Gastrocnemius medialis (tissue), 4 donors: ENCODE results near the gene HS3ST4.

Experiments
- POLR2A ChIP-seq, 2 donors: fragments of 450-650 bp; IDR thresholded peaks; one replicate each; pipeline ENCODE4 v1.6.1; 2017; ENCODE audit warnings: antibody characterized with exemption in 2 of 2, mild to moderate bottlenecking in 2 of 2, moderate library complexity in 2 of 2
- TF ChIP-seq, protein P1 (sequence below), 5 experiments: fragments of 450-650 bp in 3 of 5; fragments of 200-600 bp in 2 of 5; sonication (generic) in 2 of 5; IDR thresholded peaks in 4 of 5; conservative IDR thresholded peaks in 1 of 5; 1 replicate in 4 of 5; 2 replicates in 1 of 5; pipeline ENCODE4 v1.5.1; 2016 to 2019; ENCODE audit warnings: antibody characterized with exemption in 5 of 5, mild to moderate bottlenecking in 3 of 5, moderate library complexity in 3 of 5

- TF ChIP-seq, protein P1, sequence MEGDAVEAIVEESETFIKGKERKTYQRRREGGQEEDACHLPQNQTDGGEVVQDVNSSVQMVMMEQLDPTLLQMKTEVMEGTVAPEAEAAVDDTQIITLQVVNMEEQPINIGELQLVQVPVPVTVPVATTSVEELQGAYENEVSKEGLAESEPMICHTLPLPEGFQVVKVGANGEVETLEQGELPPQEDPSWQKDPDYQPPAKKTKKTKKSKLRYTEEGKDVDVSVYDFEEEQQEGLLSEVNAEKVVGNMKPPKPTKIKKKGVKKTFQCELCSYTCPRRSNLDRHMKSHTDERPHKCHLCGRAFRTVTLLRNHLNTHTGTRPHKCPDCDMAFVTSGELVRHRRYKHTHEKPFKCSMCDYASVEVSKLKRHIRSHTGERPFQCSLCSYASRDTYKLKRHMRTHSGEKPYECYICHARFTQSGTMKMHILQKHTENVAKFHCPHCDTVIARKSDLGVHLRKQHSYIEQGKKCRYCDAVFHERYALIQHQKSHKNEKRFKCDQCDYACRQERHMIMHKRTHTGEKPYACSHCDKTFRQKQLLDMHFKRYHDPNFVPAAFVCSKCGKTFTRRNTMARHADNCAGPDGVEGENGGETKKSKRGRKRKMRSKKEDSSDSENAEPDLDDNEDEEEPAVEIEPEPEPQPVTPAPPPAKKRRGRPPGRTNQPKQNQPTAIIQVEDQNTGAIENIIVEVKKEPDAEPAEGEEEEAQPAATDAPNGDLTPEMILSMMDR (IDR thresholded peaks at IDR 0.05 in 4 of 5, conservative IDR thresholded peaks at IDR 0.05 in 1 of 5) = no peak
- TF ChIP-seq POLR2A (IDR thresholded peaks at IDR 0.05) = no peak
Measured at GRCh38 chr16:25951999-25952398, 260.2 kb downstream of the HS3ST4 start.
